IPS-15b (cell line): ENCODE results near the gene TTL.
"Not testable (repeated sequence)": the region's sequence is repeated elsewhere in the genome, so short reads cannot be mapped to it uniquely, and the experiment has no call there.

Source experiments
- H3K27me3 ChIP-seq: one replicate; pipeline ENCODE4 v1.6.1; 2013; ENCODE audit warnings: low read length; ENCODE audit not compliant: control insufficient read depth, insufficient read depth
- H3K36me3 ChIP-seq: one replicate; pipeline ENCODE4 v1.6.1; 2013; ENCODE audit warnings: low read length; ENCODE audit not compliant: control insufficient read depth, insufficient read depth
- H3K4me1 ChIP-seq: one replicate; pipeline ENCODE4 v1.6.1; 2013; ENCODE audit warnings: mild to moderate bottlenecking, low read length; ENCODE audit not compliant: control insufficient read depth, insufficient read depth
- H3K4me3 ChIP-seq: one replicate; pipeline ENCODE4 v1.5.1; 2013; ENCODE audit warnings: low read depth, low read length
- H3K9ac ChIP-seq: one replicate; pipeline ENCODE4 v1.6.1; 2013; ENCODE audit warnings: low read depth, mild to moderate bottlenecking, low read length
- H3K9me3 ChIP-seq: one replicate; pipeline ENCODE4 v1.6.1; 2013; ENCODE audit warnings: mild to moderate bottlenecking, low read length; ENCODE audit not compliant: control insufficient read depth, insufficient read depth

The TTL gene

DNA sequence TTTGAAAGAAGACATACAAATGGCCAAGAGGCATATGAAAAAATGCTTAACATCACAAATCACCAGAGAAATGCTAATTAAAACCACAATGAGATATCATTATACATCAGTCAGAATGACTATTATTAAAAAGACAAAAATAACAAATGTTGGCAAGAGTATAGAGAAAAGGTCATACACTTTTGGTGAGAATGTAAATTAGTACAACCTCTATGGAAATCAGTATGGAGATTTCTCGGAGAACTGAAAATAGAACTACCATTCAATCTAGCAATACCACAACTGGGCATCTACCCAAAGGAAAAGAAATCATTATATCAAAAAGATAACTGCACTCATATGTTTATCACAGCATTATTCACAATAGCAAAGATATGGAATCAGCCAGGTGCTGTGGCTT is 37.7 kb upstream of the TTL start:
- not testable (repeated sequence) for H3K9me3 ChIP-seq, H3K4me1 ChIP-seq, H3K4me3 ChIP-seq

DNA sequence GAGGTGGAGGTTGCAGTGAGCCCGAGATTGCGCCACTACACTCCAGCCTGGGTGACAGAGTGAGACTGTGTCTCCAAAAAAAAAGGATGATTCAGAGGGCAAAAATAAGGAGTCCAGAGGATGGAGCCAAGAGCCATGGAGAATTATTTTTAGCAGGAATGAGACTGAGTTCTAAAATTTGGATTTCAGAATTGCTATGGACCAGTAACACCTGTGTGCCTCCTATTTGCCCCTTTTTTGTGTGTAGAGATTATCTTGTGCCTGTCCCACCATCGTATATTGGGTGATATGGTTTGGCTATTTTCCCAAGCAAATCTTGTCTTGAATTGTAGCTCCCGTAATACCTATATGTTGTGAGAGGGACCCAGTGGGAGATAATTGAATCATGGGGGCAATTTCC is 32.1 kb upstream of the TTL start:
- H3K27me3 ChIP-seq = no peaks in the 10 kb centered on the region

More for the DNA sequence above, 37.7 kb upstream of the TTL start:
- H3K27me3 ChIP-seq, H3K36me3 ChIP-seq, H3K9ac ChIP-seq: not testable (repeated sequence)

DNA sequence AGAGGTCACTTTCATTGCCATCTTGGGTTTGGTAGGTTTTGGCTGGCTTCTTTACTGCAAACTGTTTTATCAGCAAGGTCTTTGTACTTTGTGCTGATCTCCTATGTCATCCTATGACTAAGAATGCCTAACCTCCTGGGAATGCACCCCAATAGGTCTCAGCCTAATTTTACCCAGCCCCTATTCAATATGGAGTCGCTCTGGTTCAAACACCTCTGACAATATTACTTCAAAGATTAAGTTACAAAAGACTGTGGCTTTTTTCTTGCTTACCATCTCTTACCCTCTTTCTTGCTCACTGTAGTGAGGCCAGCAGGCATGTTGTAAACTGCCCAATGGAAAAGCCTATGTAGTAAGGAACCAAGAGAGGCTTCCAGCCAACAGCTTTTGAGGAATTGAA is 30.6 kb upstream of the TTL start:
- H3K27me3 ChIP-seq = no peaks in the 10 kb centered on the region
- H3K9ac ChIP-seq = no peak overlapping the region
- H3K9me3 ChIP-seq = no peaks in the 10 kb centered on the region
- no peak overlapping the region for H3K4me3 ChIP-seq
- no peaks in the 10 kb centered on the region for H3K4me1 ChIP-seq
- no peaks in the 10 kb centered on the region for H3K36me3 ChIP-seq

More for the DNA sequence above, 32.1 kb upstream of the TTL start:
- Histone ChIP-seq H3K9me3 (no peaks in the 10 kb centered on the region), H3K36me3 (no peaks in the 10 kb centered on the region), H3K4me1 (no peaks in the 10 kb centered on the region), H3K9ac (no peak overlapping the region), H3K4me3 (no peak overlapping the region)

DNA sequence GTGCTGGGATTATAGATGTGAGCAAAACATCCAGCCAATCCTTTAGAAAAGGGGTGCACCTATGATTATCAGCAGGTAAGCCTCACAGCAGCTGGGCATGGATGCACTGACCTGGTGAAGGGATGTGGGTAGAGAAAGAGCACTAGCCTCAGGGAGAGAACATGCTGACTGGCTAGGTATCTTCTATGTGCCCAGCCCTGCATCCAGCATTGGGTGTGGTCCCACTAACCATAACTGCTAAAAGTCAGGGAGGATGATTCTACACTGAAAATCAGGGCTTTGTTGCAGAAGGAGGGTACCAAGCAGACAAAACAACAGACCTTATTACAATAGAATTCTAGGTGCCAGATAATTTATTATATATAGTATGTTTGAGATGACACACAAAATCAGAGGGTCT is 27.4 kb upstream of the TTL start:
- Histone ChIP-seq H3K4me1 (no peaks in the 10 kb centered on the region), H3K4me3 (no peak overlapping the region), H3K27me3 (peaks cover 2% of the 10 kb centered on the region), H3K9me3 (no peaks in the 10 kb centered on the region), H3K9ac (no peak overlapping the region), H3K36me3 (no peaks in the 10 kb centered on the region)

DNA sequence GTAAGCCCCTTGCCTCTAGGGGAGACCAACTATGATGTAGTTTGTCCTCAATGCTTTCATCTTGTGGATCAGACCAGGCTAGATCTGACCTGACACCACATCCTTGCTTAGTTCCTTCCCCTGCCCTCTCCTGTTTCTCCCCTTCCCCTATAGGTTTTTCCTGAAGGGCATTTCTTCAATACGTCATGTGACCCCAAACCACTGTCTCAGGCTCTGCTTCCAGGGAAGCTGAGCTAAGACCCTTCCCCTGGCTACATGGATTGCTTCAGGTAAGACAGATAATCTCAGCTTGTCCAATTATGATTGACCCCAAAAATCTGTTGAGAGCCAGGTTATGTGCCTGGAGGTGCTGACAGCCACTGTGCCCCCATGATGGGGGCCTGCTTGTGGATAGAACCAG is 22.6 kb upstream of the TTL start:
- Histone ChIP-seq H3K4me1 (no peaks in the 10 kb centered on the region), H3K9ac (no peak overlapping the region), H3K27me3 (peaks cover 2% of the 10 kb centered on the region), H3K9me3 (no peaks in the 10 kb centered on the region), H3K4me3 (no peak overlapping the region), H3K36me3 (no peaks in the 10 kb centered on the region)

DNA sequence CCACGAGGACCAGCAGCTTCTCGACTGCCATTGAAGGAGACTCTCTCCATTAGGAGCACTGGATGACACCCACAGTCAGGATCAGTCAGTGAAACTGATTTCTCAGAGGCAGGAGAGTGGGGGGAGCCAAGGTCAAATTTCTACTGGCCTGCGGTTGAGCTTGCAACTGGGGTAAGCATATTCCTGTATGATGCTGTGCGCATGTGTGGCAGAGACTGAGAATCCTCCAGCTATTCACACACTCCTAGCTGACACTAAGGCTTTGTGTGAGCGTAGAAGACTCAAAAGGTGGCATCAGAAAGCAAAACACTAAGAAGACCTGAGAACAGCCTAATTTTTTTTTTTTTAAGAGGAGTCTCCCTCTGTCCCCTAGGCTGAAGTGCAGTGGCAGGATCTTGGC is 19.8 kb upstream of the TTL start:
- peaks cover 2% of the 10 kb centered on the region for H3K27me3 ChIP-seq
- no peaks in the 10 kb centered on the region for H3K4me1 ChIP-seq
- no peaks in the 10 kb centered on the region for H3K9me3 ChIP-seq
- H3K36me3 ChIP-seq = no peaks in the 10 kb centered on the region
- H3K9ac ChIP-seq = no peak overlapping the region
- no peak overlapping the region for H3K4me3 ChIP-seq

DNA sequence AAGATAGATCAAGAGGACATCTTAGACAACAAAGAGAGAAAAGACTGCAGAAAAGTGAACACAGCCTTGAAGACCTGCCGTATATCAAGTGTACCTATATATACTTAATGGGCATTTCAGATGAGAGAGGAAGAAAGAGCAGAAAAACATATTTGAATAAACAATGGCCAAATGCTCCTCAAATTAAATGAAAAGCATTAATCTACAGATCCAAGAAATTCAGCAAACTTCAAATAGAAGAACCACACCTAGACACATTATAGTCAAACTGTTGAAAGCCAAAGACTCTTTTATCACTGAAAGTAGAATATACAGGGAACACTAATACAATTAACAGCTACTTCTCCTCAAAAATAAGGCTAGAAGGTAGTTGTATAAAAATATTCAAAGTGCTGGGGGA is 18.7 kb upstream of the TTL start:
- Histone ChIP-seq H3K4me3 (no peak overlapping the region), H3K27me3 (peaks cover 2% of the 10 kb centered on the region), H3K36me3 (no peaks in the 10 kb centered on the region), H3K9ac (no peak overlapping the region), H3K9me3 (no peaks in the 10 kb centered on the region), H3K4me1 (no peaks in the 10 kb centered on the region)

DNA sequence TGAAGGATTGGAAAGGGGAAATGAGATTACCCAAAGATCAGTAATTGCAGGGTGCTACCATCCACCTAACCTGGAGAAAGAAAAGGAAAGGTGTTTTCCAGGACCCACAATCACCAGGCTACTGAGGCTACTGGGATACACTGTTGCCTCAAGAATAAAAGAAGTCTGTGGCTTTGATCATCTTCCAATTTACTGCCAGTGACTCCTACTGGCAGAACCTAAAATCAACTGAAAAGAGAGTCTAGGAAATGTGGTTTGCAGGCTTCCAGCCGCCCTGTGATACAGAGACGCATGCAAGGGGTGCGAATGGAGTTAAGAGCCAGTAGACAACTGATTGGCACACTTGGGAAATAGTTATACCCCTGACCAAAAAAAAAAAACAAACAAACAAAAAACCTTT is 16.6 kb upstream of the TTL start:
- Histone ChIP-seq H3K9ac (no peak overlapping the region), H3K4me1 (no peaks in the 10 kb centered on the region), H3K36me3 (no peaks in the 10 kb centered on the region), H3K4me3 (no peak overlapping the region), H3K9me3 (no peaks in the 10 kb centered on the region), H3K27me3 (no peaks in the 10 kb centered on the region)

DNA sequence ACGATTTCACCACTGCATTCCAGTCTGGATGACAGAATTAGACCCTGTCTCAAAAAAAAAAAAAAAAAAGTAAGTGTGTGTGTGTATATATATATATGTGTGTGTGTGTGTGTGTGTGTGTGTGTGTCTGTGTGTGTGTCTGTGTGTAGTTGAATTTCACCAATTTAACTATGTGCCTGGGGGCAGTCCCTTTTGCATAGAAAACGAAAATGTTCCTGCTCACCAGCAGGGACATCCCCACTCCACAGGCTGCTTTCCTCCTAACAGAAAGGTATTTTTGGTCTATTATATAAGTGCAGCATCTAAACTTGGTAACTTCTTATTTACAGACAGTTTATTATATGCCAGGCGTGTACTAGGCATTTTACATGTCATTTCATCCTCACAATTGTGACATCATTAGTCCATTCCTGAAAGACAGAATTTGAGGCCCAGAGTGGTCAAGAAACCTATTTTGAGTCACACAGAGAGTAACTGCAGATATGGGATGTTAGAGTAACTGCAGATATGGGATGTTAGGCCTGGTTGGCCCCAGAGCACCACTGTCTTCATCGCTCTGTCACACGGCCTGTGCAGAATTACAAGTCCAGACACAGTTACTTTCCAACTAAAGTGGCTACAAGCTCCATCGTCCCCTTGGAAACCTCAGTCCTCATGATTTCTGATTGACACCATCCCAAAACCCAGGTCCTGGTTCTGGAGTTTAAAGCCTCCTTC is 9.3 kb upstream of the TTL start:
- Histone ChIP-seq H3K4me1 (no peaks in the 10 kb centered on the region), H3K36me3 (no peaks in the 10 kb centered on the region), H3K9ac (no peak overlapping the region), H3K9me3 (no peaks in the 10 kb centered on the region), H3K4me3 (no peak overlapping the region), H3K27me3 (no peaks in the 10 kb centered on the region)

DNA sequence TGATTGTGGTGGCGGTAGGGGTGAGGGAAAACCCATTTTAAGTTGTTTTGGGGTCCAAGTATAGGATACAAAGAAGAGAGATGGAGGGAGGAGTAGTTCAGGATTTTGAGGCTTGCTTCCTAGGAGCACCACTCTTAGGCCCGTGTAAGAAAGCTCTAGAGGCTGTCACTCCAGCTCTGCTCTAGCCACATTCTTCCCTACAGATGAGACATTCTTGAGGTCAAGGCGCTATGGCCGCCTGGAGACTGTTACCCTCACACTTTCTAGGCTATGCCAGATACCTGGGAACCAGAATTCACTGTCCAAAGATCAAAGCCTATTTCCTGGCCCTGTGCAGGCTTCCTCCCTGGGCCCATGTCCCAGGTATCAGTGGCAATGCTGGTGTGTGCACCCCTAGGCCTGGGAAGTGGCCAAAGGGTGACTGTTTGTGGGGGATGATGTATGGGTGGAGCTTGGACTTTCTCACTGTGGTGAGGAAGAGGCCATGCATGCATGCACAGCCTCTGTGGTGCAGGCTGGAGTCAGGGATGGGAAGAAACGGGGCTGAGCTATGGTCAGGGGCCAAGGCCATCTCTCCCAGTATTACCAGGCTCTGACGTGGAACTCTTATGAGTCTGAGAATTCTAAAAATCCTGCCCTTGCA is 7.0 kb upstream of the TTL start:
- H3K27me3 ChIP-seq = peaks cover 6% of the 10 kb centered on the region
- H3K9ac ChIP-seq = no peak overlapping the region

DNA sequence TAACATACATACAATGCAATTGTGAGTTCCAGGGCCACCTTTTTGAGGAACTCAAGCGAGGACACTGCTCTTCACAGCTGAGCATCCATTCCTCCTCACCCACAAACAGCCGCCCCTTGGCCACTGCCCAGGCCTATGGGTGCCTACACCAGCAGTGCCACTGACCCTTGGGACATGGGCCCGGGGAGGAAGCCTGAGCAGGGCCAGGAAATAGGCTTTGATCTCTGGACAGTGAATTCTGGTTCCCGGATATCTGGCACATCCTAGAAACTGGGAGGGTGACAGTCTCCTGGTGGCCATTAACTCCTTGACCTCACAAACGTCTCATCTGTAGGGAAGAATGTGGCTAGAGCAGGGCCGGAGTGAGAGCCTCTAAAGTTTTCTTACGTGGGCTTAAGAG is 5.5 kb upstream of the TTL start:
- H3K36me3 ChIP-seq = no peaks in the 10 kb centered on the region
- no peaks in the 10 kb centered on the region for H3K4me1 ChIP-seq
- H3K9ac ChIP-seq = no peak overlapping the region
- H3K27me3 ChIP-seq = peaks cover 11% of the 10 kb centered on the region
- no peak overlapping the region for H3K4me3 ChIP-seq
- no peaks in the 10 kb centered on the region for H3K9me3 ChIP-seq

More for the DNA sequence above, 7.0 kb upstream of the TTL start:
- Histone ChIP-seq H3K4me3 (no peak overlapping the region), H3K9me3 (no peaks in the 10 kb centered on the region), H3K4me1 (no peaks in the 10 kb centered on the region), H3K36me3 (no peaks in the 10 kb centered on the region)

DNA sequence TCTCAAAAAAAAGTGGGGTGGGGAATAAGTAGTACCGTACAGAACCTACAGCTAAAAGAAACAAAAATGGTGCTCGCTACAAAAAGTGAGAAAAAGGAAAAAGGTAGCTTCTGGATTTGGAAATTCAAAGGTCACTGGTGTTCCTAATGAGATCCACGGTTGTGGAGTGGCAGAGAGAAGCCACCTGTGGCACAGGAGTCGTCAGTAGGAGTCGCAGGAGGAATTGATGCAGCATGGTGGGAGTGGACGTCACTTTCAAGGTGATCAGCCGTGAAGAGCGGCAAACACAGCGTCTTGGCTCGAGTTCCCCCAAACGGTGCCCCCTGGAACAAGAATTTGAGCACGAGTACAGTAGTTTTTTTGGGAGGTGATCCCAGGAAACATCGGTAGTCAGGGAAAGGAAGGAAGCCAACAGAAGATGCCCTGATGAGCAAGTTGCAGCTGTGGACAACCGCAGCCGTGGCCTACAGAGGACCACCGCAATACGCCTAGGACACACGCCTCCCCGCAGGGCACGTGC is 1.4 kb upstream of the TTL start:
- Histone ChIP-seq H3K9ac (no peak overlapping the region), H3K4me1 (peaks cover 7% of the 10 kb centered on the region), H3K36me3 (no peaks in the 10 kb centered on the region), H3K4me3 (peak overlapping the region; percentile 79), H3K27me3 (peaks cover 22% of the 10 kb centered on the region), H3K9me3 (no peaks in the 10 kb centered on the region)
